PC-9 (cell line): ENCODE data around the gene TUBA3E. TPM values are rescaled to one million over a fixed set of nuclear protein-coding genes. Genes with fewer than 3 reads are reported as not detected.
"Not testable (repeated sequence)": the region's sequence is repeated elsewhere in the genome, so short reads cannot be mapped to it uniquely, and the experiment has no call there.

ENCODE experiments used
- BruUV-seq: library from RNA; stranded (reverse); fragments of 400-500 nt; replicated peaks from 2 replicates; lab custom pipeline; 2021; lab: Mats Ljungman, UMichigan
- CTCF ChIA-PET: fragments of 300-600 bp; sonication (Branson Sonifier 250); formaldehyde crosslinking; loops from one replicate; lab custom pipeline; 2022; ENCODE audit warnings: antibody characterized with exemption; lab: Charles Lee
- POLR2A ChIA-PET: fragments of 300-600 bp; sonication (Branson Sonifier 250); formaldehyde crosslinking; loops from one replicate; lab custom pipeline; 2022; ENCODE audit warnings: antibody characterized with exemption; ENCODE audit not compliant: unreplicated experiment; lab: Charles Lee
- DNase-seq, 2 experiments: peaks; one replicate each; pipeline versions ENCODE4 v3.0.0 to v3.0.0-alpha.2; 2015 to 2022; ENCODE audit warnings: mixed read lengths in 1 of 2
- H2AFZ ChIP-seq: fragments of 200-600 bp; sonication (generic); 2 replicates; pipeline ENCODE4 v1.8.1; 2017; ENCODE audit warnings: antibody characterized with exemption
- H3F3A ChIP-seq: fragments of 200-600 bp; sonication (generic); 2 replicates; pipeline ENCODE4 v1.8.1; 2017; ENCODE audit warnings: antibody characterized with exemption, mild to moderate bottlenecking, low read depth; ENCODE audit not compliant: insufficient read depth
- H3K27ac ChIP-seq: fragments of 200-600 bp; sonication (generic); 2 replicates; pipeline ENCODE4 v1.6.1; 2016; ENCODE audit warnings: mixed run types
- H3K27me3 ChIP-seq: fragments of 200-600 bp; sonication (generic); 2 replicates; pipeline ENCODE4 v1.6.1; 2016; ENCODE audit warnings: low read depth, mixed run types; ENCODE audit not compliant: insufficient read depth
- H3K36me3 ChIP-seq: fragments of 200-600 bp; sonication (generic); 2 replicates; pipeline ENCODE4 v1.6.1; 2016; ENCODE audit warnings: low read depth, mixed run types
- H3K4me1 ChIP-seq: fragments of 200-600 bp; sonication (generic); replicated peaks from 2 replicates; pipeline ENCODE4 v1.6.1; 2016; ENCODE audit warnings: mixed run types; ENCODE audit not compliant: insufficient read depth
- H3K4me2 ChIP-seq: fragments of 200-600 bp; sonication (generic); 2 replicates; pipeline ENCODE4 v1.6.1; 2017; ENCODE audit warnings: mixed run types
- H3K4me3 ChIP-seq: fragments of 200-600 bp; sonication (generic); 2 replicates; pipeline ENCODE4 v1.6.1; 2016; ENCODE audit warnings: mixed run types
- H3K79me2 ChIP-seq: fragments of 200-600 bp; sonication (generic); 2 replicates; pipeline ENCODE4 v1.6.1; 2017; ENCODE audit warnings: low read depth, mixed run types
- H3K9me2 ChIP-seq: fragments of 200-600 bp; sonication (generic); 2 replicates; pipeline ENCODE4 v1.8.1; 2017; ENCODE audit warnings: mild to moderate bottlenecking; ENCODE audit not compliant: insufficient read depth
- H3K9me3 ChIP-seq: fragments of 200-600 bp; sonication (generic); 2 replicates; pipeline ENCODE4 v1.8.1; 2016; ENCODE audit warnings: low read depth; ENCODE audit not compliant: insufficient read depth
- H4K20me1 ChIP-seq: fragments of 200-600 bp; sonication (generic); 2 replicates; pipeline ENCODE4 v1.8.1; 2017; ENCODE audit not compliant: insufficient read depth
- EZH2 ChIP-seq: fragments of 200-600 bp; sonication (generic); IDR thresholded peaks from 2 replicates; pipeline ENCODE4 v1.8.0; 2017; ENCODE audit warnings: antibody characterized with exemption, low read depth
- intact Hi-C: fragments of 100-400 bp; cut with micrococcal nuclease; formaldehyde crosslinking; loops from one replicate; pipeline ENCODE4 v1.10.0; 2022; ENCODE audit not compliant: unreplicated experiment
- total RNA-seq: library from RNA; stranded (reverse); gene quantifications from 2 replicates; pipeline ENCODE4 v1.2.3, GENCODE V29; 2021
- TF ChIP-seq, protein P1 (sequence below): fragments of 200-600 bp; sonication (generic); conservative IDR thresholded peaks from 2 replicates; pipeline ENCODE4 v1.6.1; 2017; ENCODE audit warnings: mixed run types, antibody characterized with exemption, mild to moderate bottlenecking, moderate library complexity

Gene TUBA3E
- total RNA-seq, 1 experiment from 2014 or later: not detected

DNA sequence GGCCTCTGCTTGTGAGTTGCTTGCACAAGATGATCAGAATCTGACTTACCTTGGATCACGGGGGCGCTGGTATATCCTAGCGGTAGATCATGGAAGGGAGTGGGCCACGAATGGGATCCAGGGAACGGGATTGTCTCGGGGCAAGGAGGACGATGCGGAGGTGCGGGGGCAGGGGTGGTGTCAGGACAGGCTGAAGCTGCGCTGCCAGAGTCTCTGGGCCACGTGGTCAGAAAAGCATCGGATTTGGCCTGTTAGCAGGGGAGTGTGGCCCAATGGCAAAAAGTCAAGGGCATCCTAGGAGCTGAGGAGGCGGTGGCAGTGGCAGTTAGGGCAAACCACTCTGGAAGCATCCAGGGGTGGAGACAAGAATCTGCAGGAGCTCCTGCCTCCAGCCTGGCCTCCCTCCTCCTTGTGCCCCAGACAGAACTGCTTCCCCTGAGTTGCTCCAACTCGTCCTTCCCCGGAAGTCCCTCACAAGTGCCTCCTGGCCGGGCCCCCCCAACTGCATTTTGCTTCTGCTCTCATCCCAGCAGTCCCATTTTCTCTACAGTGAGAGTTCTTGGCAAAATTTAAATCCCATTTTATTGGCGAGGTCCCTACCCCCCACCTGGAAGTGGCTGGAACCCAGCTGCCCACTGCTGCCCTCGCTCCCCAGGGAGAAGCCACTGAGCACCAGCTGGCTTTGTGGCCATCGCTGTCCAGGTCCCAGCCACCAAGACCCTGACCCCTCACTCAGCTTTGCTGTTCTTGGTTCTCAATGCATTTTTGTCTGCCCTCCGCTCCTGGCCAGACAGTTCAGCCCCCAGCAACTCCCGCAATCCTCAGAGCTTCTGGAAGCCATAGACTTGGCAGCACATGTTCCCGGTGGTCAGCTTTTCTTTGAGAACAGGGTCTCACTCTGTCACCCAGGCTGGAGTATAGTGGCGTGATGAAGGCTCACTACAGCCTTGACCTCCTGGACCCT lies 47.8 kb downstream of the TUBA3E start:
- TF ChIP-seq EZH2: no peak
- TF ChIP-seq, protein P1, sequence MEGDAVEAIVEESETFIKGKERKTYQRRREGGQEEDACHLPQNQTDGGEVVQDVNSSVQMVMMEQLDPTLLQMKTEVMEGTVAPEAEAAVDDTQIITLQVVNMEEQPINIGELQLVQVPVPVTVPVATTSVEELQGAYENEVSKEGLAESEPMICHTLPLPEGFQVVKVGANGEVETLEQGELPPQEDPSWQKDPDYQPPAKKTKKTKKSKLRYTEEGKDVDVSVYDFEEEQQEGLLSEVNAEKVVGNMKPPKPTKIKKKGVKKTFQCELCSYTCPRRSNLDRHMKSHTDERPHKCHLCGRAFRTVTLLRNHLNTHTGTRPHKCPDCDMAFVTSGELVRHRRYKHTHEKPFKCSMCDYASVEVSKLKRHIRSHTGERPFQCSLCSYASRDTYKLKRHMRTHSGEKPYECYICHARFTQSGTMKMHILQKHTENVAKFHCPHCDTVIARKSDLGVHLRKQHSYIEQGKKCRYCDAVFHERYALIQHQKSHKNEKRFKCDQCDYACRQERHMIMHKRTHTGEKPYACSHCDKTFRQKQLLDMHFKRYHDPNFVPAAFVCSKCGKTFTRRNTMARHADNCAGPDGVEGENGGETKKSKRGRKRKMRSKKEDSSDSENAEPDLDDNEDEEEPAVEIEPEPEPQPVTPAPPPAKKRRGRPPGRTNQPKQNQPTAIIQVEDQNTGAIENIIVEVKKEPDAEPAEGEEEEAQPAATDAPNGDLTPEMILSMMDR: no peak
- no peaks in the 10 kb centered on the region for H3K36me3 ChIP-seq
- H3K27me3 ChIP-seq: no peaks in the 10 kb centered on the region
- H3K79me2 ChIP-seq: no peaks in the 10 kb centered on the region
- intact Hi-C loops: no loop called here
- H3K9me2 ChIP-seq: no peaks in the 10 kb centered on the region
- ChIA-PET CTCF (no interaction called here), POLR2A (no interaction called here)
- no peak overlapping the region for H3K4me3 ChIP-seq
- no peaks in the 10 kb centered on the region for H3F3A ChIP-seq
- BruUV-seq: no TSS peak
- H3K27ac ChIP-seq: no peak overlapping the region
- no peaks in the 10 kb centered on the region for H3K4me1 ChIP-seq
- no peak overlapping the region for H3K4me2 ChIP-seq
- no peaks in the 10 kb centered on the region for H3K9me3 ChIP-seq
- no peak overlapping the region for H2AFZ ChIP-seq
- H4K20me1 ChIP-seq: no peaks in the 10 kb centered on the region
- no peak for DNase-seq

DNA sequence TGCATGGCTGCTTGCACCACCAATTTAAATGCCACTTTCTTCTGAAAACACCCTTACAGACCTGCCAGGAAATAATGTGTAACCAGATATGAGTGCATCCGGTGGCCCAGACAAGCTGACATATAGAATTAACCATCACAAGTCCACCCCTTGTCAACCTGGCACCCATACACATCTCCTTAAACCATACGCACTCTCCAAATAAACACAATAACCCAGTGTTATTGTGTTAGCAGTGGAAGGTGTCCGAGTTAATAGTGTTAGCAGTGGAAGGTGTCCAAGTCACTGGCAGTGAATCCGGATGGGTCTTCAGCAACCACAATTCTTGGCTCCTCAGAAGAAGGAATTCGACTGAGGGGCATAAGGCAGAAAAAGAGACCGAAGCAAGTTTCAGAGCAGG lies 49.7 kb downstream of the TUBA3E start:
- CTCF ChIA-PET, H3K4me3 ChIP-seq, DNase-seq, H3K4me1 ChIP-seq, POLR2A ChIA-PET, H4K20me1 ChIP-seq, H3K27me3 ChIP-seq, H3F3A ChIP-seq, H2AFZ ChIP-seq, H3K9me2 ChIP-seq, H3K27ac ChIP-seq, H3K4me2 ChIP-seq, BruUV-seq, H3K9me3 ChIP-seq, H3K79me2 ChIP-seq, H3K36me3 ChIP-seq, intact Hi-C loops: not testable (repeated sequence)

DNA sequence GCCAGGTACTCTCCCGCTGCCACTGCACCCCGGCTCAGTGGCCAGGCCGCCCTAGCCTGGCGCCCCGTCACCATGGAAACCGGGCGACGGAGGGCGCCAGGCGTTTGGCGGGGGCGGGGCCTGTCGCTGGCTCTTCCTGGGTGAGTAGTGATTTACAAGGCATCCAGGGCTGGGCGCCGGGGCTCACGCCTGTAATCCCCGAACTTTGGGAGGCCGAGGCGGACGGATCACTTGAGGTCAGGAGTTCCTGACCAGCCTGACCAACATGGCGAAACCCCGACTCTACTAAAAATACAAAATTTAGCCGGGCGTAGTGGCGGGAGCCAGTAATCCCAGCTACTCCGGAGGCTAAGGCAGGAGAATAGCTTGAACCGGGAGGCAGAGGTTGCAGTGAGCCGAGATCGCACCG lies 53.2 kb downstream of the TUBA3E start, which contains the start of gene CCDC74B:
CCDC74B (minus strand) TSS at position 107 of the 409 bp plus-strand sequence. CDS start 116 bp downstream, outside the sequence.
- H3K4me1 ChIP-seq, CTCF ChIA-PET, H3K27me3 ChIP-seq, H3K9me3 ChIP-seq, H3K27ac ChIP-seq, H3K79me2 ChIP-seq, H3K9me2 ChIP-seq, H3K36me3 ChIP-seq, H4K20me1 ChIP-seq, POLR2A ChIA-PET, BruUV-seq, H3F3A ChIP-seq, intact Hi-C loops: not testable (repeated sequence)
- Histone ChIP-seq H2AFZ (peak within 1 kb of the TSS; percentile 78), H3K4me2 (peak within 1 kb of the TSS; percentile 84), H3K4me3 (peak within 1 kb of the TSS; percentile 53; the same call in 1 of the 2 replicates)
- DNase-seq: peak in 1 of 2 experiments; percentile 64

DNA sequence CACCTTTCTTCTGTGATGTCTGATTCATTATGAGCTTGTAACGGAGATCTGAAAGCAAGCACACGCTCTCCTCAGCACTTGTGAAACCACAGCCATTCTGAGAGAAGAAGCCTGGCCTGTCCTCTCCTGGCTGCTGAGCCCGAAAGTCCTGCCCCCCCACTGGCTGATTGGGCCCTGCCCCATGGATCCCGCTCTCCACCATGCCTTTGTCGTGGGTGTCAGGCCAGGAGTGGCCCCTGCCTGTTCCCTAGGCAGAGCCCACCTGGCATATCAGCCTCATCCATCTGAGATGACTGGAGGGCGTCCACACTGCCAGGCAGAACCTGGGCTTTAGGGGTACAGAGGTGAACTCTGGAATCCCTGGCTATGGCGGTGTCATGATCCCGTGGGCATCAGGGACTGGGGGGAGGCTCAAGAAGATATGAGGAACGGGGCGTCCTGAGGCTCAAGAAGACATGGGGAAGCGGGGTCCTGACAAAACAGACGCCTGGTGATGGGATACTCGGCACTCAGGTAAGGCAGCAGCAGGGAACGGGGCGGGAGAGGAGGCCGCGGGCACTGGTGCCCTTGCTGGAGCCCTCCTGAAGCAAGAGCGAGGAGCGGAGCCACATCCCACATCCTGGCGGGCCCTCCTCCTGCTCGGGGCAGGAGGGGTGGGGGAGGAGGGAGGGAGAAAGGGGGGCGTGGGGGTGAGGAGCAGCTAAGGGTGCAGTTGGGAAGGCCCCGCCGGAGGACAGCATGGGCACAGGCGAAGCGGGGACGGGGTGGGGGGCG lies 54.8 kb downstream of the TUBA3E start:
- H3K27ac ChIP-seq, BruUV-seq, H3K9me2 ChIP-seq, H3F3A ChIP-seq, H3K79me2 ChIP-seq, POLR2A ChIA-PET, H3K4me2 ChIP-seq, H3K36me3 ChIP-seq, DNase-seq, H3K4me1 ChIP-seq, H2AFZ ChIP-seq, CTCF ChIA-PET, H4K20me1 ChIP-seq, H3K9me3 ChIP-seq, H3K4me3 ChIP-seq, H3K27me3 ChIP-seq, intact Hi-C loops: not testable (repeated sequence)

DNA sequence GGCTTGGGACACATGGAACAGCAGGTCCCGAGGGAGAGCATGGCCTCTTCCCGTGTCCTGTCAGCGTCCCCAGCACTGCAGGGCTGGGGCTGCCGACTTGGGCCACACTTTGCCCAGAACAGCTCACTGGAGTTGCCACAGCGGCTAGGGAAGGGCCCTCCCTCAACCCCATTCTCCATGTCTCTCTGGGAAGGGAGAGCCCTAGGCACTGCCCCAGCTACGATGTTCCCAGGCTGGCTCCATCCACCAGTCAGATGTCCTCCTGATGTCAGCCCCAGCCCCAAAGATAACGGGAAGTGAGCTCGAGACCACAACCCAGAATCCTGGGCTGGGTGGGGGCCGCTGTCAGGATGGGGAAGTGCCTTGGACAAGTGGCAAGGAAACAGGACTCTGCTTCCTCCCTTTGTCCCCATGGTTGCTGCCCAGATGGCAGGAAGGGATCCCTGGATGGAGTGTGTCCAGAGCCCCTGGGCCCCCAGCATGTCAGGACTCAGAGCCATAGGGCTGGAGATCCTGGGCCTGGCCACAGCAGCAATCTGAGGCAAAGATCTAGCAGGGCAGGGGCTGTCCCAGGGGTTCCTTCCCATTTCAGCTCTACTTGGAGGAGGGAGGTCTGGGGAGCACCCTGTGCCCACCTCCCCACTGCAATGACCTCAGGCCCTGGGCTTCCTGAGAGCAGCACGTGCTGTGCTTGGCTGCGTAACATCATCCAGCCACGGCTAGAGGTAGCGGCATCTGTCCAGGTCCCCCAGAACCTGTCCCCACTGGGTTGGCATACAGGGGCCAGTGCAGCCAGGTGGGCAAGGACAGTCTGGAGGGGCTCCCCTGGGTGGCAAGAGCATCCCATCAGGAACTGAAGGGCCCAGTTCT lies 55.6 kb downstream of the TUBA3E start:
- H3K9me2 ChIP-seq, H2AFZ ChIP-seq, intact Hi-C loops, H3K27me3 ChIP-seq, H3K4me2 ChIP-seq, H3K27ac ChIP-seq, H3K79me2 ChIP-seq, BruUV-seq, H4K20me1 ChIP-seq, H3K36me3 ChIP-seq, H3K4me1 ChIP-seq, H3K4me3 ChIP-seq, H3F3A ChIP-seq, DNase-seq, H3K9me3 ChIP-seq, POLR2A ChIA-PET, CTCF ChIA-PET: not testable (repeated sequence)
